Suprapubic skin (tissue), 4 donors: Measurements from ENCODE around the gene PPP2R5C. TPM values are rescaled to one million over a fixed set of nuclear protein-coding genes. Genes with fewer than 3 reads are reported as not detected.

ENCODE experiments used
- DNase-seq, 2 donors: peaks; one replicate each; pipeline ENCODE4 v3.0.0-alpha.2; 2019; ENCODE audit warnings: low spot score in 2 of 2
- H3K27ac ChIP-seq: fragments of 200-600 bp; sonication (generic); one replicate; pipeline ENCODE4 v1.5.1; 2019
- H3K27me3 ChIP-seq: fragments of 200-600 bp; sonication (generic); one replicate; pipeline ENCODE4 v1.5.1; 2019
- H3K36me3 ChIP-seq: fragments of 200-600 bp; sonication (generic); one replicate; pipeline ENCODE4 v1.5.1; 2019
- H3K4me1 ChIP-seq: fragments of 200-600 bp; sonication (generic); one replicate; pipeline ENCODE4 v1.5.1; 2019
- H3K4me3 ChIP-seq: fragments of 200-600 bp; sonication (generic); one replicate; pipeline ENCODE4 v1.5.1; 2019; ENCODE audit warnings: mild to moderate bottlenecking
- H3K9me3 ChIP-seq: fragments of 200-600 bp; sonication (generic); one replicate; pipeline ENCODE4 v1.5.1; 2019
- CTCF ChIP-seq, 2 donors: fragments of 200-600 bp in 1 of 2; fragments of 450-650 bp in 1 of 2; sonication (generic) in 1 of 2; IDR thresholded peaks; one replicate each; pipeline ENCODE4 v1.5.1; 2016 to 2019; ENCODE audit warnings: antibody characterized with exemption in 2 of 2, mild to moderate bottlenecking in 1 of 2, moderate library complexity in 1 of 2
- EP300 ChIP-seq: sonication (generic); formaldehyde crosslinking; IDR thresholded peaks from one replicate; pipeline ENCODE4 v1.6.1; 2017; ENCODE audit warnings: antibody characterized with exemption
- POLR2A ChIP-seq, 2 donors: fragments of 450-650 bp; IDR thresholded peaks; one replicate each; pipeline ENCODE4 v1.6.1; 2017; ENCODE audit warnings: antibody characterized with exemption in 2 of 2, mild to moderate bottlenecking in 2 of 2, moderate library complexity in 2 of 2
- POLR2AphosphoS5 ChIP-seq, 3 donors: sonication (generic); formaldehyde crosslinking; IDR thresholded peaks; one replicate each; pipeline ENCODE4 v1.6.1; 2017; ENCODE audit warnings: antibody characterized with exemption in 3 of 3
- WGBS: methylation state at CpG from one replicate; pipeline ENCODE4 v1.1.5; 2018; 5-methylcytosine and 5-hydroxymethylcytosine counted together
- total RNA-seq, 4 donors: library from RNA; depleted of rRNA; stranded (reverse); fragments of >200 nt; gene quantifications; one replicate each; pipeline ENCODE4 v1.1.0, GENCODE V29; 2016

The PPP2R5C gene
- total RNA-seq, 4 donors from 2014 or later: 104 to 149 (median 119) TPM

- H3K27me3 ChIP-seq: no peaks in the 10 kb centered on the region
- TF ChIP-seq POLR2AphosphoS5 (IDR thresholded peaks at IDR 0.05) (no peak), CTCF (IDR thresholded peaks at IDR 0.05) (no peak)
- DNase-seq: no peak
- H3K4me1 ChIP-seq: peaks cover 4% of the 10 kb centered on the region
- H3K27ac ChIP-seq: no peak overlapping the region
- no peaks in the 10 kb centered on the region for H3K9me3 ChIP-seq
- 76% methylated on average over 4 of the region's 4 CpGs for WGBS
- H3K36me3 ChIP-seq: peaks cover 25% of the 10 kb centered on the region
- no peak overlapping the region for H3K4me3 ChIP-seq
Observed at GRCh38 chr14:101856536-101856935, 95.0 kb downstream of the PPP2R5C start.

- Histone ChIP-seq H3K4me3 (no peak overlapping the region), H3K4me1 (peaks cover 4% of the 10 kb centered on the region), H3K27ac (no peak overlapping the region), H3K9me3 (no peaks in the 10 kb centered on the region), H3K27me3 (no peaks in the 10 kb centered on the region), H3K36me3 (peaks cover 25% of the 10 kb centered on the region)
- TF ChIP-seq EP300: no peak
- TF ChIP-seq CTCF (IDR thresholded peaks at IDR 0.05): no peak
- TF ChIP-seq POLR2AphosphoS5 (IDR thresholded peaks at IDR 0.05): no peak
- no peak for TF ChIP-seq POLR2A (IDR thresholded peaks at IDR 0.05)
- 92% methylated on average over 1 of the region's 1 CpG for WGBS
- DNase-seq: no peak
Observed at GRCh38 chr14:101857226-101857625, 95.7 kb downstream of the PPP2R5C start.

GRCh38 chr14:101858791-101859537 is 97.5 kb downstream of the PPP2R5C start:
- Histone ChIP-seq H3K4me1 (peaks cover 4% of the 10 kb centered on the region), H3K4me3 (no peak overlapping the region), H3K9me3 (no peaks in the 10 kb centered on the region), H3K36me3 (peaks cover 25% of the 10 kb centered on the region), H3K27me3 (no peaks in the 10 kb centered on the region), H3K27ac (no peak overlapping the region)
- TF ChIP-seq POLR2AphosphoS5 (IDR thresholded peaks at IDR 0.05) (no peak), EP300 (no peak), CTCF (IDR thresholded peaks at IDR 0.05) (no peak), POLR2A (IDR thresholded peaks at IDR 0.05) (no peak)
- WGBS: 79% methylated on average over 17 of the region's 17 CpGs
- no peak for DNase-seq

GRCh38 chr14:101859538-101859902 is 98.0 kb downstream of the PPP2R5C start:
- H3K4me3 ChIP-seq: no peak overlapping the region
- no peaks in the 10 kb centered on the region for H3K9me3 ChIP-seq
- TF ChIP-seq EP300 (no peak), POLR2AphosphoS5 (IDR thresholded peaks at IDR 0.05) (no peak), CTCF (IDR thresholded peaks at IDR 0.05) (no peak), POLR2A (IDR thresholded peaks at IDR 0.05) (no peak)
- H3K27ac ChIP-seq: no peak overlapping the region
- H3K36me3 ChIP-seq: peaks cover 25% of the 10 kb centered on the region
- peaks cover 4% of the 10 kb centered on the region for H3K4me1 ChIP-seq
- H3K27me3 ChIP-seq: no peaks in the 10 kb centered on the region
- no peak for DNase-seq
- 86% methylated on average over 2 of the region's 2 CpGs for WGBS

GRCh38 chr14:101859958-101860357 is 98.4 kb downstream of the PPP2R5C start:
- no peaks in the 10 kb centered on the region for H3K9me3 ChIP-seq
- peaks cover 25% of the 10 kb centered on the region for H3K36me3 ChIP-seq
- no peak for DNase-seq
- H3K4me1 ChIP-seq: peaks cover 4% of the 10 kb centered on the region
- no peak overlapping the region for H3K4me3 ChIP-seq
- no peaks in the 10 kb centered on the region for H3K27me3 ChIP-seq
- TF ChIP-seq EP300 (no peak), POLR2A (IDR thresholded peaks at IDR 0.05) (no peak), CTCF (IDR thresholded peaks at IDR 0.05) (no peak), POLR2AphosphoS5 (IDR thresholded peaks at IDR 0.05) (no peak)
- 100% methylated on average over 1 of the region's 1 CpG for WGBS
- H3K27ac ChIP-seq: no peak overlapping the region
